K562 (cell line): ENCODE measurements around the gene ENDOV. TPM values are rescaled to one million over a fixed set of nuclear protein-coding genes. Genes with fewer than 3 reads are reported as not detected.
A peak's percentile ranks its signal among the peaks of the same experiment; 100 is the strongest.

Source experiments
- CREB1 ChIP-seq, 2 experiments: sonication (generic) in 1 of 2; formaldehyde crosslinking in 1 of 2; IDR thresholded peaks; 2 replicates each; pipeline versions ENCODE4 v1.6.1 to v1.8.0; 2012 to 2022; ENCODE audit warnings: inconsistent platforms in 1 of 2, mild to moderate bottlenecking in 1 of 2, missing genetic modification reagents in 1 of 2, moderate library complexity in 1 of 2
- ZBTB1 ChIP-seq: sonication (generic); formaldehyde crosslinking; IDR thresholded peaks from 2 replicates; pipeline ENCODE4 v1.8.1; 2023; ENCODE audit warnings: missing genetic modification reagents, low read depth, mild to moderate bottlenecking, borderline replicate concordance
- polyA plus RNA-seq, 8 experiments: library from polyadenylated mRNA; depleted of rRNA in 4 of 8; stranded (reverse) in 5 of 8; unstranded in 3 of 8; fragments of >200 nt; fragmentation: Nextera tagmentation in 2 of 8; fragmentation: Illumina TruSeq in 1 of 8; extraction: Ambion mirVana in 2 of 8; extraction: Trizol in 1 of 8; gene quantifications; 2 replicates each; pipeline versions ENCODE4 v1.2.1 to v1.2.3, GENCODE V29; 2011 to 2014; ENCODE audit warnings: inconsistent platforms in 1 of 8, missing spikeins in 1 of 8
- total RNA-seq, 7 experiments: library from RNA; depleted of rRNA in 6 of 7; stranded (reverse); fragments of >200 nt in 6 of 7; fragmentation: Illumina TruSeq in 2 of 7; extraction: Trizol in 2 of 7; gene quantifications; 2 replicates each; pipeline versions ENCODE4 v1.2.1 to v1.2.3, GENCODE V29; 2011 to 2021; ENCODE audit warnings: low replicate concordance in 1 of 7
- TF ChIP-seq, protein P1 (sequence below): sonication (generic); formaldehyde crosslinking; IDR thresholded peaks from 2 replicates; pipeline ENCODE4 v1.8.0; 2023; ENCODE audit warnings: missing genetic modification reagents, mild to moderate bottlenecking, borderline replicate concordance
- TF ChIP-seq, protein P2 (sequence below): fragments of 200-600 bp; sonication (generic); IDR thresholded peaks from one replicate; pipeline ENCODE4 v1.6.1; 2012; ENCODE audit warnings: mild to moderate bottlenecking, low read depth, low read length, inconsistent platforms
- TF ChIP-seq, protein P3 (sequence below): fragments of 200-800 bp; sonication (Bioruptor generic); IDR thresholded peaks from 2 replicates; pipeline ENCODE4 v1.6.1; 2017; ENCODE audit warnings: missing genetic modification characterization, missing compliant biosample characterization
- TF ChIP-seq, protein P4 (sequence below): fragments of 450-650 bp; IDR thresholded peaks from 2 replicates; pipeline ENCODE4 v1.6.1; 2016; ENCODE audit warnings: missing biosample characterization, missing genetic modification characterization

Gene ENDOV
- total and polyA plus RNA-seq, 9 of the 15 experiments (the other 6 are each of a cell fraction or from before 2014, with no cell fraction given): 1.2 to 8.2 (median 3.7) TPM

DNA sequence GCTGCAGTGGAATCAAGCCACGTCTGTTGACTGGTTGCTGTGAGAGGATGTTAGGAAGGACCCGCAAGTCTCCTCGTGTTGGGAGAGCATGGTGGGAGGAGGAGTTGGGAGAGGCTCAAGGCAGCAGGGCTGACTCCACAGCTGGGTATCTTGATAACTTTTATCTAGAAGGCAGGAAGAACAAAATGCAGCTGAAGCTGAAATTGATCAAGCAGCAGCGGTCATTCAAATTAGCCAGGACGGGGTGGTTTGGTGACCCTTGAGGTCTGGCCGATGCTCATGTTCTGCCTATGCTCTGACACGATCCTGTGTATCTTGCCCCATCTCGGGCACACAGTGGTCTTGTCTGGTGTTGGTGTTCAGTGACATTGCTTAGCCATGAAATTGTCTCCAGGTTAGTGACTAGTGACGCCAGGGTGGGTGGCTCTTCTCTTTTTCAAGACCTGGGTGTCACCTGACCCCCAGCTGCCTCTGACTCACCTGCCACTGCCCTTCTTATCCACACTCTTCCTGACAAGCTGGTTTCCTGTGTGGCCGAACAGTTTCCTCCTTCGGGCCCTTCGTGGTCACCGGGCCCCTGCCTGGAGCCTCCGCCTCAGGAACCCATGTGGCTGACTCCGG lies 42.4 kb downstream of the ENDOV start (continued):
- TF ChIP-seq, protein P1, sequence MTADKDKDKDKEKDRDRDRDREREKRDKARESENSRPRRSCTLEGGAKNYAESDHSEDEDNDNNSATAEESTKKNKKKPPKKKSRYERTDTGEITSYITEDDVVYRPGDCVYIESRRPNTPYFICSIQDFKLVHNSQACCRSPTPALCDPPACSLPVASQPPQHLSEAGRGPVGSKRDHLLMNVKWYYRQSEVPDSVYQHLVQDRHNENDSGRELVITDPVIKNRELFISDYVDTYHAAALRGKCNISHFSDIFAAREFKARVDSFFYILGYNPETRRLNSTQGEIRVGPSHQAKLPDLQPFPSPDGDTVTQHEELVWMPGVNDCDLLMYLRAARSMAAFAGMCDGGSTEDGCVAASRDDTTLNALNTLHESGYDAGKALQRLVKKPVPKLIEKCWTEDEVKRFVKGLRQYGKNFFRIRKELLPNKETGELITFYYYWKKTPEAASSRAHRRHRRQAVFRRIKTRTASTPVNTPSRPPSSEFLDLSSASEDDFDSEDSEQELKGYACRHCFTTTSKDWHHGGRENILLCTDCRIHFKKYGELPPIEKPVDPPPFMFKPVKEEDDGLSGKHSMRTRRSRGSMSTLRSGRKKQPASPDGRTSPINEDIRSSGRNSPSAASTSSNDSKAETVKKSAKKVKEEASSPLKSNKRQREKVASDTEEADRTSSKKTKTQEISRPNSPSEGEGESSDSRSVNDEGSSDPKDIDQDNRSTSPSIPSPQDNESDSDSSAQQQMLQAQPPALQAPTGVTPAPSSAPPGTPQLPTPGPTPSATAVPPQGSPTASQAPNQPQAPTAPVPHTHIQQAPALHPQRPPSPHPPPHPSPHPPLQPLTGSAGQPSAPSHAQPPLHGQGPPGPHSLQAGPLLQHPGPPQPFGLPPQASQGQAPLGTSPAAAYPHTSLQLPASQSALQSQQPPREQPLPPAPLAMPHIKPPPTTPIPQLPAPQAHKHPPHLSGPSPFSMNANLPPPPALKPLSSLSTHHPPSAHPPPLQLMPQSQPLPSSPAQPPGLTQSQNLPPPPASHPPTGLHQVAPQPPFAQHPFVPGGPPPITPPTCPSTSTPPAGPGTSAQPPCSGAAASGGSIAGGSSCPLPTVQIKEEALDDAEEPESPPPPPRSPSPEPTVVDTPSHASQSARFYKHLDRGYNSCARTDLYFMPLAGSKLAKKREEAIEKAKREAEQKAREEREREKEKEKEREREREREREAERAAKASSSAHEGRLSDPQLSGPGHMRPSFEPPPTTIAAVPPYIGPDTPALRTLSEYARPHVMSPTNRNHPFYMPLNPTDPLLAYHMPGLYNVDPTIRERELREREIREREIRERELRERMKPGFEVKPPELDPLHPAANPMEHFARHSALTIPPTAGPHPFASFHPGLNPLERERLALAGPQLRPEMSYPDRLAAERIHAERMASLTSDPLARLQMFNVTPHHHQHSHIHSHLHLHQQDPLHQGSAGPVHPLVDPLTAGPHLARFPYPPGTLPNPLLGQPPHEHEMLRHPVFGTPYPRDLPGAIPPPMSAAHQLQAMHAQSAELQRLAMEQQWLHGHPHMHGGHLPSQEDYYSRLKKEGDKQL (CRISPR knock-in tag): no peak
- TF ChIP-seq, protein P2, sequence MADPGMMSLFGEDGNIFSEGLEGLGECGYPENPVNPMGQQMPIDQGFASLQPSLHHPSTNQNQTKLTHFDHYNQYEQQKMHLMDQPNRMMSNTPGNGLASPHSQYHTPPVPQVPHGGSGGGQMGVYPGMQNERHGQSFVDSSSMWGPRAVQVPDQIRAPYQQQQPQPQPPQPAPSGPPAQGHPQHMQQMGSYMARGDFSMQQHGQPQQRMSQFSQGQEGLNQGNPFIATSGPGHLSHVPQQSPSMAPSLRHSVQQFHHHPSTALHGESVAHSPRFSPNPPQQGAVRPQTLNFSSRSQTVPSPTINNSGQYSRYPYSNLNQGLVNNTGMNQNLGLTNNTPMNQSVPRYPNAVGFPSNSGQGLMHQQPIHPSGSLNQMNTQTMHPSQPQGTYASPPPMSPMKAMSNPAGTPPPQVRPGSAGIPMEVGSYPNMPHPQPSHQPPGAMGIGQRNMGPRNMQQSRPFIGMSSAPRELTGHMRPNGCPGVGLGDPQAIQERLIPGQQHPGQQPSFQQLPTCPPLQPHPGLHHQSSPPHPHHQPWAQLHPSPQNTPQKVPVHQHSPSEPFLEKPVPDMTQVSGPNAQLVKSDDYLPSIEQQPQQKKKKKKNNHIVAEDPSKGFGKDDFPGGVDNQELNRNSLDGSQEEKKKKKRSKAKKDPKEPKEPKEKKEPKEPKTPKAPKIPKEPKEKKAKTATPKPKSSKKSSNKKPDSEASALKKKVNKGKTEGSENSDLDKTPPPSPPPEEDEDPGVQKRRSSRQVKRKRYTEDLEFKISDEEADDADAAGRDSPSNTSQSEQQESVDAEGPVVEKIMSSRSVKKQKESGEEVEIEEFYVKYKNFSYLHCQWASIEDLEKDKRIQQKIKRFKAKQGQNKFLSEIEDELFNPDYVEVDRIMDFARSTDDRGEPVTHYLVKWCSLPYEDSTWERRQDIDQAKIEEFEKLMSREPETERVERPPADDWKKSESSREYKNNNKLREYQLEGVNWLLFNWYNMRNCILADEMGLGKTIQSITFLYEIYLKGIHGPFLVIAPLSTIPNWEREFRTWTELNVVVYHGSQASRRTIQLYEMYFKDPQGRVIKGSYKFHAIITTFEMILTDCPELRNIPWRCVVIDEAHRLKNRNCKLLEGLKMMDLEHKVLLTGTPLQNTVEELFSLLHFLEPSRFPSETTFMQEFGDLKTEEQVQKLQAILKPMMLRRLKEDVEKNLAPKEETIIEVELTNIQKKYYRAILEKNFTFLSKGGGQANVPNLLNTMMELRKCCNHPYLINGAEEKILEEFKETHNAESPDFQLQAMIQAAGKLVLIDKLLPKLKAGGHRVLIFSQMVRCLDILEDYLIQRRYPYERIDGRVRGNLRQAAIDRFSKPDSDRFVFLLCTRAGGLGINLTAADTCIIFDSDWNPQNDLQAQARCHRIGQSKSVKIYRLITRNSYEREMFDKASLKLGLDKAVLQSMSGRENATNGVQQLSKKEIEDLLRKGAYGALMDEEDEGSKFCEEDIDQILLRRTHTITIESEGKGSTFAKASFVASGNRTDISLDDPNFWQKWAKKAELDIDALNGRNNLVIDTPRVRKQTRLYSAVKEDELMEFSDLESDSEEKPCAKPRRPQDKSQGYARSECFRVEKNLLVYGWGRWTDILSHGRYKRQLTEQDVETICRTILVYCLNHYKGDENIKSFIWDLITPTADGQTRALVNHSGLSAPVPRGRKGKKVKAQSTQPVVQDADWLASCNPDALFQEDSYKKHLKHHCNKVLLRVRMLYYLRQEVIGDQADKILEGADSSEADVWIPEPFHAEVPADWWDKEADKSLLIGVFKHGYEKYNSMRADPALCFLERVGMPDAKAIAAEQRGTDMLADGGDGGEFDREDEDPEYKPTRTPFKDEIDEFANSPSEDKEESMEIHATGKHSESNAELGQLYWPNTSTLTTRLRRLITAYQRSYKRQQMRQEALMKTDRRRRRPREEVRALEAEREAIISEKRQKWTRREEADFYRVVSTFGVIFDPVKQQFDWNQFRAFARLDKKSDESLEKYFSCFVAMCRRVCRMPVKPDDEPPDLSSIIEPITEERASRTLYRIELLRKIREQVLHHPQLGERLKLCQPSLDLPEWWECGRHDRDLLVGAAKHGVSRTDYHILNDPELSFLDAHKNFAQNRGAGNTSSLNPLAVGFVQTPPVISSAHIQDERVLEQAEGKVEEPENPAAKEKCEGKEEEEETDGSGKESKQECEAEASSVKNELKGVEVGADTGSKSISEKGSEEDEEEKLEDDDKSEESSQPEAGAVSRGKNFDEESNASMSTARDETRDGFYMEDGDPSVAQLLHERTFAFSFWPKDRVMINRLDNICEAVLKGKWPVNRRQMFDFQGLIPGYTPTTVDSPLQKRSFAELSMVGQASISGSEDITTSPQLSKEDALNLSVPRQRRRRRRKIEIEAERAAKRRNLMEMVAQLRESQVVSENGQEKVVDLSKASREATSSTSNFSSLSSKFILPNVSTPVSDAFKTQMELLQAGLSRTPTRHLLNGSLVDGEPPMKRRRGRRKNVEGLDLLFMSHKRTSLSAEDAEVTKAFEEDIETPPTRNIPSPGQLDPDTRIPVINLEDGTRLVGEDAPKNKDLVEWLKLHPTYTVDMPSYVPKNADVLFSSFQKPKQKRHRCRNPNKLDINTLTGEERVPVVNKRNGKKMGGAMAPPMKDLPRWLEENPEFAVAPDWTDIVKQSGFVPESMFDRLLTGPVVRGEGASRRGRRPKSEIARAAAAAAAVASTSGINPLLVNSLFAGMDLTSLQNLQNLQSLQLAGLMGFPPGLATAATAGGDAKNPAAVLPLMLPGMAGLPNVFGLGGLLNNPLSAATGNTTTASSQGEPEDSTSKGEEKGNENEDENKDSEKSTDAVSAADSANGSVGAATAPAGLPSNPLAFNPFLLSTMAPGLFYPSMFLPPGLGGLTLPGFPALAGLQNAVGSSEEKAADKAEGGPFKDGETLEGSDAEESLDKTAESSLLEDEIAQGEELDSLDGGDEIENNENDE: no peak
- TF ChIP-seq ZBTB1 (CRISPR knock-in tag): no peak
- TF ChIP-seq, protein P3, sequence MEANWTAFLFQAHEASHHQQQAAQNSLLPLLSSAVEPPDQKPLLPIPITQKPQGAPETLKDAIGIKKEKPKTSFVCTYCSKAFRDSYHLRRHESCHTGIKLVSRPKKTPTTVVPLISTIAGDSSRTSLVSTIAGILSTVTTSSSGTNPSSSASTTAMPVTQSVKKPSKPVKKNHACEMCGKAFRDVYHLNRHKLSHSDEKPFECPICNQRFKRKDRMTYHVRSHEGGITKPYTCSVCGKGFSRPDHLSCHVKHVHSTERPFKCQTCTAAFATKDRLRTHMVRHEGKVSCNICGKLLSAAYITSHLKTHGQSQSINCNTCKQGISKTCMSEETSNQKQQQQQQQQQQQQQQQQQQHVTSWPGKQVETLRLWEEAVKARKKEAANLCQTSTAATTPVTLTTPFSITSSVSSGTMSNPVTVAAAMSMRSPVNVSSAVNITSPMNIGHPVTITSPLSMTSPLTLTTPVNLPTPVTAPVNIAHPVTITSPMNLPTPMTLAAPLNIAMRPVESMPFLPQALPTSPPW (CRISPR knock-in tag): peak; percentile 6; the same call in 1 of the 2 replicates
- no peak for TF ChIP-seq CREB1 (IDR thresholded peaks at IDR 0.05)
- TF ChIP-seq CREB1 (CRISPR knock-in tag; IDR thresholded peaks at IDR 0.05): peak; percentile 35; the same call in 1 of the 2 replicates
- TF ChIP-seq, protein P4, sequence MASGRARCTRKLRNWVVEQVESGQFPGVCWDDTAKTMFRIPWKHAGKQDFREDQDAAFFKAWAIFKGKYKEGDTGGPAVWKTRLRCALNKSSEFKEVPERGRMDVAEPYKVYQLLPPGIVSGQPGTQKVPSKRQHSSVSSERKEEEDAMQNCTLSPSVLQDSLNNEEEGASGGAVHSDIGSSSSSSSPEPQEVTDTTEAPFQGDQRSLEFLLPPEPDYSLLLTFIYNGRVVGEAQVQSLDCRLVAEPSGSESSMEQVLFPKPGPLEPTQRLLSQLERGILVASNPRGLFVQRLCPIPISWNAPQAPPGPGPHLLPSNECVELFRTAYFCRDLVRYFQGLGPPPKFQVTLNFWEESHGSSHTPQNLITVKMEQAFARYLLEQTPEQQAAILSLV (tag): no peak
